NCI-H146 treated with DMSO at 0.1 percent for 48 hours (cell line): ENCODE data around the gene EPB41.
"Not testable (repeated sequence)": the region's sequence is repeated elsewhere in the genome, so short reads cannot be mapped to it uniquely, and the experiment has no call there.

ENCODE experiments used
- DNase-seq: peaks from one replicate; lab custom pipeline; 2025; ENCODE audit not compliant: unreplicated experiment; lab: John Stamatoyannopoulos, UW

EPB41 gene

DNA sequence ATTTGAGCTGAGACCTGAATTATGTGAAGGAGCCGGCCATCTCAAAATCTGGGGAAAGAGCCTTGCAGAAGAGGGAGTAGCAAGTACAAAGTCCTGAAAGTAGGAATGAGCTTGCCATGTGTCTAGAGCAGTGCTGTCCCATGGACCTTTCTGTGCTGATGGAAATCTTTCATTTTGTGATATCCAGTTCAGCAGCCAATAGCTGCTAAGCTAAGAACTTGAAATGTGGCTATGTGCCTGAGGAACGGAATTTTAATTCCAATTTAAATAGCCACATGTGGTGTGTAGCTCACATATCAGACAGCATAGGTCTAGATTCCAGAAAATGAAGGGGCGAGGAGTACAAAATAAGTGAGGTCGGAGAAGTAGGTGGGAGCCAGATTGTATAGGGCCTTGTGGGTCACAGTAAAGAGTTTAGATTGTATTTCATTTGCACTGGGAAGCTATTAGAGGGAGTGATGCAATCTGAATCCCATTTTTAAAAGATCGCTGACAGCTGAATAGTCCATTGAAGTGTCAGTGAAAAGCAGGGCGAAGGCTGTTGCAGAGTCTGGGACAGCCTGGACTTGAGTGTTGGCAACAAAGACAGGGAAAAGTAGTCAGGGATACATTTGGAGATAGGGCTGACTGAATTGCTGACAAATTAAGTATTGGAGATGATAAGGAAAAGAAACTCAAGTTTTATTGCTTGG is 129.1 kb downstream of the EPB41 start:
- no peak for DNase-seq

DNA sequence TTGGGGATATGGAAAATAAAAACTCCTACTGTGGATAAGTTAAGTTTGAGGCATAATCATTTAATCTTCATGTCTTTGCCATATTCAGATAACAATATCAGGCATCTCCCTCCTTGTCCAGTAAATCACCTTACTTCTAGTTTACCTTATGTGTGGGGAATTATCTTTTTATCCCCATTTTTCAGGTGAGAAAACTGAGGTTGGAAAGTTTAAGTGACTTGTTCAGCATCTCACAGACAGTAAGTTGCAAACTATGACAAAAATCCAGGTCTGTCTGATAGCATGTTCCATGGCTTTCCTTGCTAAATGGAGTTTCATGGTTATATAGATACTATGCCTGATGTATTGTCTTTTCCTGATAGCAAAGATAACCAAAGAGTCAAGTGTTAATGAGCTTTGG is 129.6 kb downstream of the EPB41 start:
- no peak for DNase-seq

DNA sequence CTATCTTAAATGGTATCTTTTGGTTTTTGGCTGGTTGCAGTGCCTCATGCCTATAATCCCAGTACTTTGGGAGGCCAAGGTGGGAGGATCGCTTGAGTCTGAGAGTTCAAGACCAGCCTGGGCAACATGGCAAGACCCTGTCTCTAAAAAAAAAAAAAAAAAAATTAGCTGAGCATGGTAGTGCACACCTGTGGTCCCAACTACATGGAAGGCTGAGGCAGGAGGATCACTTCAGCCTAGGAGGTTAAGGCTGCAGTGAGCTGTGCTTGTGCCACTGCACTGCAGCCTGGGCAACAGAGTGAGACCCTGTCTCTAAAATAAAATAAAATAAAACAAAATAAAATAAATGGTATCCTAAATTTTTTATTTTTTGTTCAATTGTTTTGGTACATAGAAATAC is 131.3 kb downstream of the EPB41 start:
- not testable (repeated sequence) for DNase-seq

DNA sequence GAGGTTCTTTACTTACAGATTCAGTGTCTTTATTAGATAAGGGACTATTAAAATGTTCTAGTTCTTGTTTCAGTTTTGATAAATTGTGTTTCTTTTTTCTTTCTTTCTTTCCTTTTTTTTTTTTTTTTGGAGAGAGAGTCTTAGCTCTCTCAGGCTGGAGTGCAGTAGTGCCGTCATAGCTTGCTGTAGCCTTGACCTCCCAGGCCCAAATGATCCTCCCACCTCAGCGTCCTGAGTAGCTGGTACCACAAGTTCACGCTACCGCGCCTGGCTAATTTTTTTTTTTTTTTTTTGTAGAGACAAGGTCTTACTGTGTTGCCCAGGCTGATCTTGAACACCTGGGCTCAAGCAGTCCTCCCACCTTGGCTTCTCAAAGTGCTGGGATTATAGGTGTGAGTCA is 132.8 kb downstream of the EPB41 start:
- no peak for DNase-seq

DNA sequence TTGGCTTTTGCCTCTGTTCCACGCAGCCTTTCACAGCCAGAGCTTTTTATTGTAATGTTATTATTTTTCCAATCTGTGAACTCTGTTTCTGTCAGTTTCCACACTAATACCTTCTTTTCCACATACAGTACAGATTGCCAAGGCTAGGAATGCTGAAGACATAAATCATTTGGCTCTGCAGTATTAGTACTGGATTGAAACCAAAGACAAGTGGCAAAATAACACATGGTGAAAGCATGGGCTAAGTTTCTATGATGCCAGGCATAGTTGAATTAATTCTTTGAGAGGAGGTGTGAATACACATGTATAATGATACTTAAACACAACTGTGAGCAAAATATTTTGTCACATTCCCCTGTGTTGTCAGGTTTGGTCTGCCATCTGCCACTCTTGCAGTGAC is 135.8 kb downstream of the EPB41 start:
- DNase-seq, result no peak

DNA sequence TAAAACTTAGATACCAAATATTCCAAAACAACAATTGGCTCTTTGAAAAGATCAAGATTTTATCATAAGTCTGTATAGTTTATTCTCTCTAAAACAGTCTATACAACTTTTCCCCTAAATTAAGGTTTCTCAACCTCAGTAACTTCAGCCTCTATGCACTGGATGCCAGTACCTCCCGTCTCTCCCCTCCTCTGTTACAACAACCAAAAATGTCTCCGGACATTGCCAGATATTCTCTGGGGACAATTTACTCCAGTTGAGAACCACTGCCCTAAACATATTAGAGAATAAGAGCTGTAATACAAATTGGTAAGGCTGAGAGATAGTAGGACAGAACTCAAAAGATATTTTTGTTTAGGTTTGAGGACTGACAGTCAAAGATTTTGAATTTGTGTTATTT is 137.7 kb downstream of the EPB41 start:
- no peak for DNase-seq

DNA sequence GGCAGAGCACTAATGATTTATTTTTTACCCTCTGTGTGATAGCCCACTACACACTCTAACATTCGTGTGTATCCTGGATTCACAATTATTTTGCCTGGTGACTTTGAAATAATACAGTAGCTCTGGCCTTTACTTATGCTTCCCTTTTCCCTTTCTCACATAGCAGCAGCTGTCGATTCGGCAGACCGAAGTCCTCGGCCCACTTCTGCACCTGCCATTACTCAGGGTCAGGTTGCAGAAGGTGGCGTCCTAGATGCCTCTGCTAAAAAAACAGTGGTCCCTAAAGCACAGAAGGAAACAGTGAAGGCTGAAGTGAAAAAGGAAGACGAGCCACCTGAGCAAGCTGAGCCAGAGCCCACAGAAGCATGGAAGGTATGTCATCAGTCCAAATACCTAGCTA is 138.6 kb downstream of the EPB41 start:
- no peak for DNase-seq

DNA sequence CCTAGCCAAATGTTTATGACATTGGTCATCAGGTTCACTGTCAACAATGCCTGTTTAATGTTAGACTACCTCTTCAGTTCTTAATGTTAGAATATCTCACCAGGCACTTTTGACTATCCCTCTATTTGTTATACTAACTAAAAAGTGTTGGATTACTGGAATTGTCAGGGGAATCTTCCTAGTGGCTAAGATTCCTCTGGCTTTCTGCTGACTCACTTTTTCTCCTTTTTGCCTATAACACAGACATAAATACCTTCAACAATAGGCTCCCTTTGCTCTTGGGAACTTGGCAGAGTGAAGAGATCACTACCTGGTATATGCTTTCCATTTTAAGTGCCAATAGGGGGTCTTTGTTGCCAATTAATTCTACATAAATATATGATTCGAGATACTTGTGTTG is 140.8 kb downstream of the EPB41 start:
- no peak for DNase-seq

DNA sequence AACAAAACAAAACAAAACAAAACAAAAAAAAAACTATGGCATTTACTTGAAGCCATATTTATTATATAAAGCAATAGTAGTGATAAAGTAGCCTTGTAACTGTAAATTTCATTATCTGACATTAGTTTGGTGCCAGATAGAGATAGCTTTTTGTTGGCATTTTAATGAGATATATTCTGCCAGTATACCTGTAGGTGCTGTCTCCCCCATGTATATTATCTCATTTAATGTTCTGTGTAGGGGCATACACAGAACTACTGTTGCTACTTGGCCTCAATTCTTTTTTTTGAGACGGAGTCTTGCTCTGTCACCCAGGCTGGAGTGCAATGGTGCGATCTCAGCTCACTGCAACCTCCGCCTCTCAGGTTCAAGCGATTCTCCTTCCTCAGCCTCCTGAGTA is 141.9 kb downstream of the EPB41 start:
- DNase-seq, result no peak

DNA sequence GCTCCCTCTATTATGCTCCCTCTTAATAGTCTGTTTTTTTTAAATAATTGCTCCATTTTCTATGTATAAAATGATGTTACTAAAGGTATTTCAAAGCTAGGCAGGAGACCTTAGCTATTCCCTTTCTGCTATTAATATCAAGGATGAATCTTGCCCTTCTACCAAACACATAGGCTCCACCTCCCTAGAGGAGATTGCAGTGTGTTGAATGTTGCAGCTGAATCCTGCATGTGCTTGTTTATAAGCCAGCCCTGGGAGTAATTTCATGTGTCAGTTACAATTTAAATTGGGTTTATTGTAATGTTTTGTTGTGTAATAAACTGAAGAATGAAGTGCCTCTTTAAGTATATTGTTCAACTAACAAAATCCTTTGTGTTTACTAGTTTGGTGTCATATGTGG is 143.3 kb downstream of the EPB41 start:
- no peak for DNase-seq

DNA sequence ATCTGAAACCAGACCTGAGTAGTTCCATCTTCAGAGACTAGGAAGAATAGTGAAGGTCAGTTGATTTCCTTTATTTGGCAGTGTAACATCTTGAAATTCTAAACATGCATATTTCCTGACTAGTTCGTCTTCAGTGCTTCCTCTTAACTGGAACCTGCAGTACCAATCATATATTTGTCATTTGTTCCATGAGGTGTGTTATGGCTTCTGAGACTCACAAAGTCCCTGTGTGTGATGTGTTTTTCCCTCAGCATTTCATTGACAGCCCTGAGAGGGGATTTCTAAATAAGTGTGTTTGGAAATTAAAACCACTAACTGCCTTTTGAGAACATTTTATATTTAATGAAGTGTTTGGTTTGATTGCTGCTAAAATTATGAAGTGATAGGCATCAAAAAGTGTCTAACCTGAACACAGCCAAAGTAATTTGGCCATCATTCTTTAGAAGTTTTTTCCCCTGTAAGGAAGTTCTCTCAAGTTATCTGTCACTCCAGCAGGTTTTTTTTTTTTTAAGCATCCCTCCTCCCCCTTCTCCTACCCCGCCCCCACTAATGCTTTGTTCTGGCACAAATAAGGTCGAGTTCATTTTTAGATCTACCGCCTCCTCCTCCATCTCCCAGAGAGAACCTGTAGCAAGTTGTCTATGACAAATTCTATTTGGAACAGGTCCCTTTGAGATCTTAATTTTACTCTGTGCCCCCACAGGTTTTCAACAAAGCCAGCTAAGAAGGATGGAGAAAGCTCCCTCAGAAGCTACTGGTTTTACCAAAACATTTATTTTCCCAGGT is 148.0 kb downstream of the EPB41 start:
- no peak for DNase-seq

DNA sequence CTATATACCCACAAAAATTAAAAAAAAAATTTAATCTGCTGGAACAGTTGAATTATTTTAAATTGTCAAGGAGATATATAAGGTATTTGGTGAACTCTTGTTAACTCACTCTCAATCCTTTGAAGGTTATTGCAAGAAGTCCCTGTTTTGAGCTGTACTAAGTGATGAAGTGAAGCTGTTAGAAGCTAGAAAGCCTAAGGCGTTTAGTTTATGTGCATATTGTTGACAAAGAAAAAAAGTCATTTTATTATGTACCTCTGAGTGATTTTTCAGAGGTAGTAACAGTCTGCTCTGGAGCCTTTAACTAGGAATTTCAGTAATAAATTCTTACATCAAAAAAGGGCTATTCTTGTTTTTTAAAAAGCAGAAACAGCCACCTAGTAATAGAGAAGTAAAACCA is 149.7 kb downstream of the EPB41 start:
- no peak for DNase-seq

DNA sequence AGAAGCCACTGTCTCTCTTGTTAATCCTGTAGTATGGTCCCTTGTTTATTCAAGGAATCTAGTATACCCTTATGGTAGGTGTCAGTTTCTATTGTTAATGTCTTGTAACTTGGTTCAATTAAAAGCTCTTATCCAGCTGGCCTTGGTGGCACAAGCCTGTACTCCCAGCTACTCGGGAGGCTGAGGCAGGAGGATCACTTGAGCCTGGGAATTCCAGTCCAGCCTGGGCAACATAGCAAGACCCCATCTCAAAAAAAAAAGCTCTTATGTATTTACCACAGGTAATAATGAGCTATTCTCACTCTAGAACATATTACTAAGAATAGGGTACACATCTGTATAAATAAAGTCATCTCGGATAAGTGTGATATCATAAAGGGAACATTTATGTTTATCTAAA is 162.8 kb downstream of the EPB41 start:
- DNase-seq, result no peak

DNA sequence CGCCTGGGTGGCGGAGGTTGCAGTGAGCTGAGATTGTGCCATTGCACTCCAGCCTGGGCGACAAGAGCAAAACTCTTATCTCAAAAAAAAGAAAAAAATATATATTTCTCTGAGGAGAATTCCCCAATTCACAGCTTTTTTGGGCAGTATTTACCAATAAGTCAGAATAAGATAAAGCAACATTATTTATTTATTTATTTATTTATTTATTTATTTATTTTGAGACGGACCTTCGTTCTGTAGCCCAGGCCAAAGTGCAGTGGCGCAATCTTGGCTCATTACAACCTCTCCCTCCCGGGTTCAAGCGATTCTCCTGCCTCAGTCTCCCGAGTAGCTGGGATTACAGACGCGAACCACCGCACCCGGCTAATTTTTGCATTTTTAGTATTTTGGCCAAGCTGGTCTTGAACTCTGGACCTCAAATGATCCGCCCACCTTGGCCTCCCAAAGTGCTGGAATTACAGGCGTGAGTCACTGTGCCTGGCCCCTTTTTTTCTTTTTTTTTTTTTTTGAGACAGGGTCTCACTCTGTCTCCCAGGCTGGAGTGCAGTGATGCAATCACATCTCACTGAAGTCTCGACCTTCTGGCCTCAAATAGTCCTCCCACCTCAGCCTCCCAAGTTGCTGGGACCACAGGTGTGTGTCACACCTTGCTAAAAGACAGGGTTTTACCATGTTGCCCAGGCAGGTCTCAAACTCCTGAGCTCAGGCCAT is 165.7 kb downstream of the EPB41 start:
- not testable (repeated sequence) for DNase-seq

DNA sequence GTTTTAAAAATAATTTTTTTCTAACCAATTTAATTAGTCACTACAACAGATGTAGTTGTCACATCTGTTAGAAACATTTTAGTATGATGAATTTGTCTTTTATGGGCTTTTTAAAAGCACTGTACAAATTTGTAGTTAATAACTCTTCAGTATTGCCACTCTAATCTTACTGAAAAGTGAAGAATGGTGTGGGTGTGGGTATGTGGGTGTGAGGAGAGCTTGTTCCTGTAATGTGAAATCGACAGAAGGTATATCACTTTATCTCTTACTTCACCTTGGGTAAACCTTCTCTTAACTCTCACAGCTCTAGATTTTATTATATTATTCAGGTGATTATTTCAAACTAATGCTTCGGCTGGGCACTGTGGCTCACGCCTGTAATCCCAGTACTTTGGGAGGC is 166.8 kb downstream of the EPB41 start:
- DNase-seq, result no peak

DNA sequence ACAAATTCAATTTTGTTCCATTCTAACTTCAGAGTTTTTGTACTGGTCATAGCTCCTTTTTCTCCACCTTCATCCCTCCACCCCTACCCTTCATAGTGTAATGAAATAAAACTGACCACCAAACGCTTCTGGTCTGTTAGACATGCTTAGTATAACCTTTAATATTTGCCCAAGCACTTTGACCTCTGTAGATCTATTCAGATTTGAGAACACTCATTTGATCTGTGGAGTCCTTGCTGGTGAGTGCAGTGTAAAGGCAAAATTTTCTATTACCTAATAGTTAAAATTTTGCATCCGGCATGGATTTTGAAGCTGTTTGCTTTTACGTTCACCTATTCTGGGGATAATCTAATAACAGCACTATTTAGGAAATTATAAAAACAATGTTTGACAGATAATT is 168.2 kb downstream of the EPB41 start:
- no peak for DNase-seq

DNA sequence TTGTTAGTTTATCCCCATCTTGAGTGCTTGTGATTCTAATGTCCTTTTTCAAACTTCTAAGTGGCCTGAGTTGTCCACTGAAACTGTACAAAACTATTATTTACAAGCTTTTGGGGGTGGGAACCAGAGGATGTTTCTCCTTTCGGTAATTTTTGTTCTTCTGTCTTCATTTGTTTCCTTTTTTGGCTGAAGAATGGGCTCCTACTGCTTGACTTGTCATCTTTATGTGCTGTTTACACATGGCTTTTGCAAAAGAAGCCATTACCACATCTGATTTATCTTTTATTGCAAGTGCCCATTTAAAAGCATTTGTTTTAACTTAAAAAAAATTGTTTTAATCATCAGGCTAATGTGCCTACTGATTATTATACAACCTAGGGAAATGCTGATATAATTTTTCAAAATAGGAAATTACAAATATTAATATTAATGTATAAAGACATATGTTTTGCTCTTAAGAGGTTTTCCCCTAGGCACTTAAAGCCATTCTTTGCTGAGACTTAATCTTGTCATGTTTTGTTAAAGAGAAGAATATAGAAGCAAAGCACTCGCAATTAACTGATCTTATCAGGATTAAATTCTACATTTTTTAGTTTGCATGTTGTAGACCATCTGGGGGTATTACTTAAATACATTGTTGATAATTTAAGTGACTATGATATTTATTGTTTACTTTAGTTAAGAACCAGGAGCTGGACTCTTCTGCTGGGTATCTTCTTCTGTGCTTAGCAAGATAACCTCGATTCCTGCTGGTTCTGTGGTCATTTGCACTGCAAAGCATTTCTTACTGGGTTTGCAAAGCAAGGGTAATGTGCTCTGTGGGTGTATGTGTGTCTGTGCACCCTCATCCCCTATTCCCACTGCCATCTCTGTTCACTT is 169.2 kb downstream of the EPB41 start:
- no peak for DNase-seq

DNA sequence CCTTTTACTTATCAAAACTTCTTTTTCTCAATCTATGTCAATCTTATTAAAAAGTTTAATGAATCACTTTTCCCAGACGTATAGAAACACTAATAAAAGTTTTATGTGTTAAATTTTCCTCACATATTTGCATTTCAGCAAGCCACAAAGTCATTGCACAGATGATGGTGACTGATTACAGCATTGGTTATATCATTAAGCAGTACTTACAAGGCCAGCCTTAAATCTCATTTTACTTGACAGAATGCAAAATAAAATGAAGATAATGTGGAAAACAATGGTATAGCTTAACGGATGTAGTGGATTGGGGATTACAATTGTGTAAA is 169.8 kb downstream of the EPB41 start:
- no peak for DNase-seq

DNA sequence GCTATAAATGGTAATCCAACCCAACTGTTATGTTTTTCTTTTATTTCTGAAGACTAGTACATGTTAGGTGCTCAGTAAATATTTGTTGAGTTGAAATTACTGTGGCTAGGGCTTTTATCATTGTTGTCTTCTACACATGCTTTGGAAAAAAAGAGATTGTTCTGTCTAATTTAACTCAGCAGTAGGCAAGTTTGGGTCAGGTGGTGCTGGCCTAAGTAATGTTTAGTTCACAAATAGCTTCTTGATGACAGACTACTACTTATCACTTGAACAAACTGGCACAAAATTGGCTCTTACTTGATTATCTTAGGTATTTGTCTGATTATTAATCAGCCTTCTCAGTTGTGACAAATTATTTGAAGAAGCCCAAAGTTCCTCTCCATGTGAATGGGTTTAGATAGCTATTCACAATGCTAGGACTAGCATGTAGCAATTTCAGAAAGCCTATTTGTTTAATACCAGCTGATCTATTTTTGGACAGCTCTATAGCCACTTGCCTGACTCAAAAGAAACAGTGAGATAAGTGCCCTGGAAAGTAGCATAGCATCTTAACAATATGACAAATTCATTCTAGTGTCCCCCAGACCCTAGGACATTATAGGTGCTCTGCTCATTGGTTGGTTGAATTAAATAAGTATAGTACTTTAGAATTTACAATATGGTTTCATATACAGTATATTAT is 176.7 kb downstream of the EPB41 start:
- DNase-seq, result peak; percentile 53

DNA sequence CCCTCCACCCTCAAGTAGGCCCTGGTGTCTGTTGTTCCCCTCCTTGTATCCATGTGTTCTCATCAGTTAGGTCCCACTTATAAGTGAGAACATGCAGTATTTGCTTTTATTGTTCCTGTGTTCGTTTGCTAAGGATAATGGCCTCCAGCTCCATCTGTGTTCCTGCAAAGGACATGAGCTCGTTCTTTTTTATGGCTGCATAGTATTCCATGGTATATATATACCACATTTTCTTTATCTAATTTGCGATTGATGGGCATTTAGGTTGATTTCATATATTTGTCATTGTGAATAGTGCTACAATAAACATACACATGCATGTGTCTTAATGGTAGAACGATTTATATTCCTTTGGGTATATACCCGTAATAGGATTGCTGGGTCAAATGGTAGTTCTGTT is 178.3 kb downstream of the EPB41 start:
- DNase-seq, result not testable (repeated sequence)

DNA sequence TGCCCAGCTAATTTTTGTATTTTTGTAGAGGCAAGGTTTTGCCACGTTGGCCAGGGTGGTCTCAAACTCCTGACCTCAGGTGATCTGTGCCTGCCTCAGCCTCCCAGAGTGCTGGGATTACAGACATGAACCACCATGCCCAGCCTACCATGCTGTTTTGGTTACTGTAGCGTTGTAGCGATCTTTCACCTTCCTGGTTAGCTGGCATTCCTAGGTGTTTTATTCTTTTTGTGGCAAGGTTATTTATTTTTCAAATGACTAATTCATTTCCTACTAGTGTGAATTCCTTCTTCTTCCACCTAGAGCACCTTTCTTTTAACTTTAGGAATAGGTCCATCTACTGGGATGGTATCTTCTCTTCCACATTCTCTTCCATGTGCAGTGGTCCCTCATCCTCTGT is 180.1 kb downstream of the EPB41 start:
- DNase-seq, result no peak
